ENCODE results near the gene LPIN3.

Gene LPIN3

DNA sequence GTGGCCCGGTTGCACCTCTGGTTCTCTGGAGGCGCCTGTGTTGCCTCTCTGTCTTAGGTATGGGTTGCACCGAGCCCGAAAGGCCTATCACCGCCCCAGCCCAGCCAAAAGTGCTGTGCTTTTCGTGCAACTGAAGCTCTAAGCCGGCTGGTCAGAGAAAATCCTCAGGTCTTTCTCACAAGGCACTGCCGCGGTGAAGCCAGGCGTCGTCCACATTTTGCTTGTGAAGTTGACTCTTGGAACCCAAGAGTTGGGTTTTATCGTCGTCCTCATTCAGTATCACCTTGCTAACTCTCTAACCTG lies 26.7 kb downstream of the LPIN3 start:
- DNase-seq = no peak

DNA sequence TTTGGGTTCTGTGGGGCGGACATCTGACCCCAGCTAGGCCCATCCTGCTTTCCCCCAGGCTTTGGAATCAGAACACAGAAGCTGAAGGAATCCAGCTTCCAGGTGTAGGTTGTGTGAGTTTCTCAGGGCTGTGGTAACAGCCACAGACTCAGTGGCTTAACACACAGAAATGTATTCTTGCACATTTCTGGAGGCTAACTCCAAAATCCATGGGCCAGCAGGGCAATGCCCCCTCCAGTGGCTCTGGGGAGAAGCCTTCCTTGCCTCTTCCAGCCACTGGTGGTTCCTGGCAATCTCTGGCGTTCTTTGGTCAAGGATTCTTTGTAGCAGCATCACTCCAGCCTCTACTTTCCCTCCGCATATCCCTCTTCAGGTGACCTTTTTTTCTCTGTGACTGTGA lies 27.3 kb downstream of the LPIN3 start:
- DNase-seq = no peak

DNA sequence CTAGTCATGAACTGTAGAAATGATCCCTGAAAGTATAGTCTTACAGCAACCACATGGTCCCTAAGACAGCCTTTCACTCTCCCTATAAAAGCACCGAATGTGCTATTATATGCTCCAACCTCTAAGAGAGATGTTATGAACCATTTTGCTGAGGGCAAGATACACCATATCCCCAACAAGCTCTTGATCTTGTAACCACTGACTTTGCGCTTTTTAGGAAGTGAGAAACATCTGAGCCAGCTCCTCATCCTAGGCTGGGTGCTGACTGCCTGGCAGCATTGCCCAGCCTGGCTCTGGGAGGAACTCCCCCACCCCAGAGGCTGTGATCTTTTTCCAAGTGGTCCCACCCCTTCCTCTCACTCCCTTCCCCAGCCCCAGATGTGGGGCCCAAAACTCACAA lies 29.1 kb downstream of the LPIN3 start:
- DNase-seq = no peak

DNA sequence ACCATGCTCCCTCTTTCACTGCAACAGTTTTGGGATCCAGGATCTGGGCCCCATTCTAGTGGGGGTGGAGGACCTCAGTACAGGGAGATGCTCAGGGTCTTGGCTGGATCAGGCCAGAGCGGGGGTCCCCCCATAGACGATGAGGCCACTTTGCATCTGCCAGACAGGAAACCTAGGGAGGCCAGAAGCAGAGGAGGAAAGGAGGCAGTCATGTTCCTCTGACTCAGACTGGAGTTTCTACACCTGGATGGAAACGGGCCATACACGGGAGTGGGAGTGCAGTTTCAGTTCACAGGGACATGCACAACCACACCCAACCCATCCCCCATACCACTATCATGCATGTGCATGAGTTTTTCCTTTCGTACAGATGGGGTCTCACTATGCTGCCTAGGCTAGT lies 29.6 kb downstream of the LPIN3 start:
- no peak for DNase-seq

- DNase-seq = no peak
Measured at GRCh38 chr20:41371371-41371770, 30.8 kb downstream of the LPIN3 start.

DNA sequence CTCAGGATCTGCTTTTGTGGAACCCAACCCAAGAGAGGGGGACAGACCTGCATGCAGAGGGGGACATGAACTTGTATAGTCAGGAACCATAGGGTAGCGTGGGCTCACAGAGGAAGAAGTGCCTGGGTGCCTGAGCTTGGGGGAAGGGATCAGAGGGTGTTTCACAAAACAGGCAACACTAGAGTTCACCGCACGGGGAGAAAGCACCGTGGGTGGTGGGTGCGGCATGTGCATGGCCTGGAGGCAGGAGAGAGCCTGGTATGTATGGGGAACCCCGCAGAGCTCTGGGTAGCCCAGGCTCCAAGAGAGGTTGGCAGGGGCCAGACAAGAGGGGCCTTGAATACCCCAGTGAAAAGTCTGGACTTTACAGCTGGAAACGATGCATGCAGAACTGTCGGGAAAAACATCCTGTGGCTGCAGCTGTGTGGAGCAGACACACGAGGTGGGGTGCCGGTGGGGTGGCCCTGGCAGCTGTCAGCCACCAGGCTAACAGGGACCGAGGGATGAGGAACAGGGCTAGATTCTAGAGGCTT lies 32.7 kb downstream of the LPIN3 start:
- no peak for DNase-seq

DNA sequence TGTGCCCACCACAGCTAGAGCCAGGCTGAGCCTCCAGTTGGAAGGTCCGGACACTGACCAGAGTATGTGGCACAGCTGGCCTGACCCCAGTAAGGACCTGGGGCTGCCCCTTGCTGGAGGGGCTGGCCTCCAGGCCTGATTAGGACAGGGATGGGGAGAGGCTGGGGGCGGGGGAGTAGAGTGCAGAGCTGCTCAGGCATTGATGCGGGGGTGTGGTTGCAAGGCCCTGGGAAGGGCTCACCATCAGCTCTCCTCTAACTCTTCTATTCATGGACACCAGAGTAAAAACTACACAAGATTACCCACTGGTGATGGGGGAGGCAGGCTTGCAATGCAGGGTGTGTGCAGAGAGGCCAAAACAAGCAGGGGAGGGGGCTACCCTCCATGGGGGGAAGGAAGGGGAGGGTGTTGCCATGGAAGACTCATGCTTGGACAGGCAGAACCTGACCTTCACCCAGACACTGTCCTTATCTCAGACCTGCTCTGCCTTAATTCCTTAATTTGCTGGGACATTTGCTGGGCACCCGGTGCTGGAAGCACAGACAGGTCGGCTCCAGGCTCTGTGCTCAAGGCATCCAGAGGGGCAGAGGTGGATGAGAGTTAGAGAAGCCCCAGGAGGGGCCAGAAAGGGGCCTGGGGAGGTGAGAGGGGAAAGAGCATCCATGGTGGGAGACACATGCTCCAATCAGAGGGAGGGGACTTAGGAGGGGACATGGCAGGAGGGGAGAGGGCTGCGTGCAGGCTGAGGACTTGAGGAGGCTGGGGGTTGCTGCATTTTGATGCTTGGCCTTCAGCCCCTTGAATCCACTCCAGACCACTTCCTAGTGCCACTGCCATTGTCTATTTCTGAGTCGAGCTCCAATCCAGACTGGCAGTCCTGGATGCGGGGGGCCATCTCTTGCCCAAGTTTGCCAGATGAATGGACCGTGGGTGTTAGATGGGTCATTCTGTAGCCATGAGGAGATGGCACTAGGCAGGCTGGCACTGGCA lies 33.6 kb downstream of the LPIN3 start:
- DNase-seq = no peak

DNA sequence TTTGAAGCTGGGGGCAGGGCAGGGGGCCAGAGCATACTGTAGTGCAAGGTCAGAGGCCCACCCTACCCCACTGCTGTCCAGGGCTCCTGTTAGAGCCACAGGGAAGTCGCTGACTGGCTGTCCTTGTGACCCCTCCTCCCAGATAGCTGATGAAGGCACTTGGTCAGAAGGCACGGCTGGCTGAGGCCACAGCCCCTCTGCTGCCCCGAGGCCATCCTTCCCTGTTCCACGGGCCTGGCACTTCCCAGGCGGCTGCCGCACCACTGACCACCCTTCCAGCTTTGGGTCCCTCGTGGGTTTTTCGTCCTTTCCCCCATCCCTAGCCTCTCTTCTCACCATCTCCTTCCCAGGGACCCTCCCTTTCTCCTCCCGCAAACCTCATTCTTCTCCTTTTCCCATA lies 35.2 kb downstream of the LPIN3 start:
- no peak for DNase-seq

GRCh38 chr20:41376349-41376748 lies 35.7 kb downstream of the LPIN3 start:
- DNase-seq = no peak

GRCh38 chr20:41377275-41377674 lies 36.7 kb downstream of the LPIN3 start:
- DNase-seq = no peak

GRCh38 chr20:41379551-41379950 lies 38.9 kb downstream of the LPIN3 start:
- DNase-seq = no peak

GRCh38 chr20:41380551-41381193 lies 40.1 kb downstream of the LPIN3 start:
- no peak for DNase-seq

- no peak for DNase-seq
Measured at GRCh38 chr20:41382791-41383305, 42.2 kb downstream of the LPIN3 start.

DNA sequence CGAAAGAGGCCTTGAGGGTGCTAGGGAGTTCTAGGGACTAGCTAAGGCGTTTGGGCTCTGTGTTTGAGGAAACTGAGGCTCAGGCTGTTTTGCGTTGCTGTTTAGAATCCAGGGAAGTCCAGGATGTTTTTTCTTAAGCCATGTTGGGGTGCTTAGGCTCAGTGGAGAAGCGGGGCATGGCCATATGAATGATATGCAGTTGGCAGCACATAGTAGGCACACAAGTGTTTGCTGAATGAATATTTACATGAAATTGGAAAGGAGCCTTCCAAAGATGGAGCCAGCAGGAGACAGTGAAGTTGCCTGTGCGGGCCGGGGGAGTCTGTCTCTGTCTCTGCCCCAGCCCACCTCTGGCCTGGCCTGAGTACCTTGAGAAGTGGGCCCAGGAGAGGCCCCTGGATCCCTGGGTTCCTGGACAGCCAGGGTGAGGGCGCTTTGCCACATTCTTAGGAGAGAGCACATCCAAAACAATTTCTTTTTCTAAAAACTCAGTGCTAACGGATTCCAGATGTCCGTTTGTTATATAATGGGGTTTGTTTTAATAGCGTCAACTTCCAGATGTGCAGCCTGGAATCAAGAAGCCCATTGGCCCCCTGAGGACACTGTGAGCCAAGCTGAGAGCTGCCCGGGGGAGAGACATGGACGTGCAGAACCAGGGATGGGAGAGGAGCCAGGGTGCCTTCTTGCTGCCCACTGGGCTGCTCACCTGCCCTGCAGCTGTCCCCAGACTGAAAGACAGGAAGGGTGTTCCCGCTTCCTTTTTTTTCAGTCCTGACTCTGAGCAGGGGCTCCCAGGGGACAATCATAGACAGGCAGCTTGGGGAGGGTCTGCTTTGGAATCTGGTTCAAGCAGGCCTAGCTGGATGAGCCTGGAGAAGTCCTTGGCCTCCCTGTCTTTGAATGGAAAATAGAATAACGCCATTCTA lies 46.1 kb downstream of the LPIN3 start:
- no peak for DNase-seq

- no peak for DNase-seq
Measured at GRCh38 chr20:41387444-41387851, 46.8 kb downstream of the LPIN3 start.

- DNase-seq = no peak
Measured at GRCh38 chr20:41390889-41391288, 50.3 kb downstream of the LPIN3 start.

DNA sequence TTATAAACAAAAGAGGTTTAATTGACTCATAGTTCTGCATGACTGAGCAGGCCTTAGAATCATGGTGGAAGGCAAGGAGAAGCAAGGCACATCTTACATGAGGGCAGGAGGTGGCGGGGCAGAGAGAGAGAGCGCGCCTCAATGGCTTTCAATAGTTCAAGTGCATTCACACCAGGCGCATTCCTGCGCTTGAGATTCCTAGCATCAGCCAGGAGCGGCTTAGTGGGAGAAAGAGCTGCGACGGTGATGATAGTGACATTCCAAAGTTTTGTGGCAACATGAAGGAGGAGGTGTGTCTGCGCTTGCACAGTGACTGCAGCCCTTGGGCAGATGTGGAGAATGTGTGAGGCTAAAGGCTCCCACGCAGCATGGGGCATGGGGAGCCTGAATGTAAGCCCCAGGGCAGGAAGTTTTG lies 51.0 kb downstream of the LPIN3 start:
- no peak for DNase-seq

GRCh38 chr20:41392295-41392694 lies 51.7 kb downstream of the LPIN3 start:
- no peak for DNase-seq

DNA sequence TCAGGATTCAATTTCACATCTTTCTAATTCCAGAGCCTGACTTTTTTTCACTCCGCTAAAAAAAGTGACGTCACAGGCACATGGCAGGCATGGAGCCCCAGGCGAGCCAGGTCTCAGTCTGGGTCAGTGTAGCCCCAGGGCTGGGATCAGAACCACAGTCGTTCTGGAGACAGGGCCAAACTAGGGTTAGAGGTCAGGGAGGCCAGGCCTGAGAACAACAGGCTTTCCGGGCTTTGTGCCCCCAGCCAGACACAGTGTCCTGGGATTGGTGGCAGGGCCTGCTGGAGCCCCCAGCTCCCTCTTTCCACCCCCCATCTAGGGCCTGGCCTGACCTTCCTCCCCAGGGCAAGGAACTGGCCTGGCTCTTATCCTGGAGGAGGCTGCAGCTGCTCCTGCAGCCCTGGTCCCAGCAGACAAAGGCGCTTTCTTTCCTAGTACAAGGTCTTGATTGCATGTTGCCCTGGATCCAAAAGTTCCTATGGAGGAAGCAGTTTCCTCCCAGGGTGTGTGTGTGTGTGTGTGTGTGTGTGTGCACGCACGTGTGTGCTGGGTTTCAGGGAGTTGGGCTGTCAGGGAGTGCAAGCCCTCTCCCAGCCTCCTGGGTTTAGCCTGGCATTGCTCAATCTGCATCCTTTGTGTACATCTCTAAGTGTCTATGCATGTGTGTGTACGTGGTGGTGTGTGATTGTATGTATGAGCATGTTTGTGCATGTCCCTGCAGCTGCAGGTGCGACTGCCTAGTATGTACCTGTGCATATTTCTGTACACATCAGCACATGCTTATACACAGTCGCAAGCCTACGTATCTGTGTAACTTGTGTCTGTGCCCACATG lies 52.5 kb downstream of the LPIN3 start:
- no peak for DNase-seq

DNA sequence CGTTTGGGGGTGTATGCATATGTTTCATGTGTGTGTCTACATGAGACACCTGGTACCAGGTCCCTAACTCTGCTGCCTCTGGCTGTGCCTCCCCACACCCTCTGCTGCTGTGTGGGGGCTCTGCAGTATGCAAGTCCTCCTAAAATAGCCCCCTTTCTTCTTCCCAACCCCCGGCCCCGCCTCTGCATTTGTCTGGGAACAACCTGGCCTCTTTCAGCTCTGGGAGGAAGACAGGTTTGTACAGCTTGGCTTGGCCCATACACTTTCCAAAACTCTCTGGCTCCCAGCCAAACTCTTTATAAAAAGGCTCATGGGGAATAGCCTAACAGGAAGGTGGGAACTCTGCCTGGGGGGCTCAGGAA lies 53.1 kb downstream of the LPIN3 start:
- no peak for DNase-seq

DNA sequence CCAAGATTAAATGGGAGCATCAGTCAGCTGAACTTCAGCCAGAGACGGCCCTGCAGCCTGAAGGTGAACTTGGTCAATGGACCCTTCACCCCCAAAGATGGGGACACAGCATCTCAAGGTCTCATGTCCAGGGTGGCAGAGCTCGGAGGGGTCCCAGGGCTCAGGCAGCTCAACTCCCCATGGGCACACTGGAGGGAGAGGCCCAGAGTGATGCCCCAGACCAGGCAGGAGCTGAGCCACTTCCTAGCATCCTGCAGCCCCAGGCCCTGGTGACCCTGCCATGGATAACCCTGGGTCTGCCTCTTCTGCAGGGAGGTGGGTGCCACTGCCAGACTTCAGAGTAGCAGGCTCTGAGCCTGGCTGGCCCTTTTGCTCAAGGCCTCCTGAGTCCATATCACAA lies 53.5 kb downstream of the LPIN3 start:
- no peak for DNase-seq
